CD8-positive, alpha-beta memory T cell (primary cell): ENCODE measurements around the gene QRFP. TPM values are rescaled to one million over a fixed set of nuclear protein-coding genes. Genes with fewer than 3 reads are reported as not detected.
"Not testable (repeated sequence)": the region's sequence is repeated elsewhere in the genome, so short reads cannot be mapped to it uniquely, and the experiment has no call there.

Experiments
- CTCF ChIA-PET: fragments of 350-600 bp; sonication (Branson Sonifier 250); formaldehyde crosslinking; loops from one replicate; lab custom pipeline; 2021; ENCODE audit warnings: antibody characterized with exemption; lab: Charles Lee
- POLR2A ChIA-PET: fragments of 350-600 bp; sonication (Branson Sonifier 250); formaldehyde crosslinking; loops from one replicate; lab custom pipeline; 2021; ENCODE audit warnings: antibody characterized with exemption; lab: Charles Lee
- DNase-seq, 5 donors: peaks; one replicate each; pipeline versions ENCODE4 v3.0.0 to v3.0.0-alpha.2; 2020 to 2022; ENCODE audit warnings: mixed read lengths in 1 of 5
- H3K27ac ChIP-seq: one replicate; pipeline ENCODE4 v1.7.0; 2013; ENCODE audit warnings: low read depth, mild to moderate bottlenecking, low read length, moderate library complexity
- H3K27me3 ChIP-seq: 2 replicates; pipeline ENCODE4 v1.7.0; 2013; ENCODE audit warnings: low read length, mild to moderate bottlenecking; ENCODE audit not compliant: insufficient read depth, poor library complexity, severe bottlenecking
- H3K36me3 ChIP-seq: 2 replicates; pipeline ENCODE4 v1.7.0; 2013; ENCODE audit warnings: mild to moderate bottlenecking, low read length, moderate library complexity; ENCODE audit not compliant: insufficient read depth
- H3K4me1 ChIP-seq: 2 replicates; pipeline ENCODE4 v1.7.0; 2013; ENCODE audit warnings: mild to moderate bottlenecking, low read length, moderate library complexity; ENCODE audit not compliant: insufficient read depth
- H3K4me3 ChIP-seq: 2 replicates; pipeline ENCODE4 v1.7.0; 2013; ENCODE audit warnings: mild to moderate bottlenecking, low read length
- H3K9me3 ChIP-seq: 2 replicates; pipeline ENCODE4 v1.7.0; 2013; ENCODE audit warnings: mild to moderate bottlenecking, low read length
- H3K27ac Mint-ChIP-seq, 8 donors: one replicate each; pipeline ENCODE4 v1.8.0; 2020 to 2021; ENCODE audit warnings: mixed read lengths in 8 of 8, mild to moderate bottlenecking in 6 of 8, inconsistent platforms in 3 of 8, moderate library complexity in 3 of 8
- H3K27me3 Mint-ChIP-seq, 2 donors: one replicate each; pipeline ENCODE4 v1.8.0; 2020 to 2021; ENCODE audit warnings: mixed read lengths in 2 of 2, mild to moderate bottlenecking in 1 of 2, moderate library complexity in 1 of 2
- H3K36me3 Mint-ChIP-seq, 3 donors: one replicate each; pipeline ENCODE4 v1.8.0; 2020 to 2021; ENCODE audit warnings: mixed read lengths in 3 of 3, inconsistent platforms in 1 of 3, mild to moderate bottlenecking in 1 of 3
- H3K4me1 Mint-ChIP-seq, 3 donors: one replicate each; pipeline ENCODE4 v1.8.0; 2020 to 2021; ENCODE audit warnings: mixed read lengths in 3 of 3, inconsistent platforms in 1 of 3, mild to moderate bottlenecking in 1 of 3
- H3K4me3 Mint-ChIP-seq, 7 donors: one replicate each; pipeline ENCODE4 v1.8.0; 2020 to 2021; ENCODE audit warnings: mixed read lengths in 7 of 7, mild to moderate bottlenecking in 6 of 7, moderate library complexity in 4 of 7, inconsistent platforms in 2 of 7
- H3K9me3 Mint-ChIP-seq, 5 donors: one replicate each; pipeline ENCODE4 v1.8.0; 2020 to 2022; ENCODE audit warnings: mixed read lengths in 5 of 5, mild to moderate bottlenecking in 3 of 5, moderate library complexity in 2 of 5, inconsistent platforms in 1 of 5
- polyA plus RNA-seq: library from polyadenylated mRNA; unstranded; fragments of 300-500 nt; fragmentation: Illumina TruSeq; gene quantifications from one replicate; pipeline ENCODE4 v1.2.3, GENCODE V29; 2021
- total RNA-seq, 2 experiments: library from RNA; stranded (reverse); gene quantifications; one replicate each; pipeline ENCODE4 v1.2.3, GENCODE V29; 2021

Gene QRFP
- total and polyA plus RNA-seq, 3 experiments from 2014 or later = not detected

GRCh38 chr9:130912932-130913598, 16.5 kb upstream of the QRFP start:
- POLR2A ChIA-PET = no interaction called here
- no peak for DNase-seq
- Mint-ChIP-seq H3K4me1 (peaks cover 0 to 3% (median 2%) of the 10 kb centered on the region in 3 donors), H3K36me3 (no peaks in the 10 kb centered on the region), H3K9me3 (no peaks in the 10 kb centered on the region), H3K4me3 (no peak overlapping the region), H3K27me3 (peaks cover 1 to 5% of the 10 kb centered on the region in 2 donors), H3K27ac (no peak overlapping the region)
- Histone ChIP-seq H3K36me3 (no peaks in the 10 kb centered on the region), H3K27me3 (peaks cover 65% of the 10 kb centered on the region), H3K9me3 (no peaks in the 10 kb centered on the region), H3K4me1 (no peaks in the 10 kb centered on the region), H3K4me3 (no peak overlapping the region), H3K27ac (no peak overlapping the region)
- CTCF ChIA-PET = no interaction called here

- peaks cover 0 to 3% (median 2%) of the 10 kb centered on the region in 3 donors for H3K4me1 Mint-ChIP-seq
- H3K4me1 ChIP-seq = no peaks in the 10 kb centered on the region
- no peaks in the 10 kb centered on the region for H3K9me3 ChIP-seq
- no peaks in the 10 kb centered on the region for H3K9me3 Mint-ChIP-seq
- DNase-seq = no peak
- peaks cover 1 to 8% of the 10 kb centered on the region in 2 donors for H3K27me3 Mint-ChIP-seq
- H3K27ac ChIP-seq = no peak overlapping the region
- H3K4me3 Mint-ChIP-seq = no peak overlapping the region
- no peaks in the 10 kb centered on the region for H3K36me3 Mint-ChIP-seq
- H3K27me3 ChIP-seq = peaks cover 64% of the 10 kb centered on the region
- no peaks in the 10 kb centered on the region for H3K36me3 ChIP-seq
- no peak overlapping the region for H3K4me3 ChIP-seq
- POLR2A ChIA-PET = no interaction called here
- H3K27ac Mint-ChIP-seq = no peak overlapping the region
- CTCF ChIA-PET = no interaction called here
Measured at GRCh38 chr9:130911254-130912049, 14.8 kb upstream of the QRFP start.

DNA sequence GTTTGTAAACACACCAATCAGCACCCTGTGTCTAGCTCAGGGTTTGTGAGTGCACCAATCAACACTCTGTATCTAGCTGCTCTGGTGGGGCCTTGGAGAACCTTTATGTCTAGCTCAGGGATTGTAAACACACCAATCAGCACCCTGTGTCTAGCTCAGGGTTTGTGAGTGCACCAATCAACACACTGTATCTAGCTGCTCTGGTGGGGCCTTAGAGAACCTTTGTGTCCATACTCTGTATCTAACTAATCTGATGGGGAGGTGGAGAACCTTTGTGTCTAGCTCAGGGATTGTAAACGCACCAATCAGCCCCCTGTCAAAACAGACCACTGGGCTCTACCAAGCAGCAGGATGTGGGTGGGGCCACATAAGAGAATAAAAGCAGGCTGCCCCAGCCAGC, 14.1 kb upstream of the QRFP start:
- DNase-seq, POLR2A ChIA-PET, H3K36me3 ChIP-seq, H3K4me1 Mint-ChIP-seq, H3K27ac ChIP-seq, H3K9me3 Mint-ChIP-seq, H3K36me3 Mint-ChIP-seq, H3K4me3 Mint-ChIP-seq, H3K9me3 ChIP-seq, H3K27ac Mint-ChIP-seq, CTCF ChIA-PET, H3K4me1 ChIP-seq, H3K27me3 Mint-ChIP-seq, H3K4me3 ChIP-seq: not testable (repeated sequence)
- peaks cover 63% of the 10 kb centered on the region for H3K27me3 ChIP-seq

DNA sequence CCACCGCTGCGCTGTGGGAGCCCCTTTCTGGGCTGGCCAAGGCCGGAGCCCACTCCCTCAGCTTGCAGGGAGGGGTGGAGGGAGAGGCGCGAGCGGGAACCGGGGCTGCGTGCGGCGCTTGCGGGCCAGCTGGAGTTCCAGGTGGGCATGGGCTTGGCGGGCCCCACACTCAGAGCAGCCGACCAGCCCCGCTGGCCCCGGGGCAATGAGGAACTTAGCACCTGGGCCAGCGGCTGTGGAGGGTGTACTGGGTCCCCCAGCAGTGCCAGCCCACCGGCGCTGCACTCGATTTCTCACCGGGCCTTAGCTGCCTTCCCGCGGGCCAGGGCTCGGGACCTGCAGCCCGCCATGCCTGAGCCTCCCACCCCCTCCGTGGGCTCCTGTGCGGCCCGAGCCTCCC, 13.4 kb upstream of the QRFP start:
- H3K36me3 Mint-ChIP-seq, CTCF ChIA-PET, H3K4me1 Mint-ChIP-seq, H3K4me3 Mint-ChIP-seq, DNase-seq, H3K27ac Mint-ChIP-seq, H3K36me3 ChIP-seq, H3K27ac ChIP-seq, H3K9me3 Mint-ChIP-seq, H3K27me3 Mint-ChIP-seq, H3K4me3 ChIP-seq, POLR2A ChIA-PET, H3K4me1 ChIP-seq, H3K9me3 ChIP-seq: not testable (repeated sequence)
- peaks cover 64% of the 10 kb centered on the region for H3K27me3 ChIP-seq

GRCh38 chr9:130908878-130909355, 12.3 kb upstream of the QRFP start:
- no peaks in the 10 kb centered on the region for H3K36me3 Mint-ChIP-seq
- Histone ChIP-seq H3K4me3 (no peak overlapping the region), H3K4me1 (no peaks in the 10 kb centered on the region), H3K9me3 (no peaks in the 10 kb centered on the region), H3K27ac (no peak overlapping the region), H3K36me3 (no peaks in the 10 kb centered on the region), H3K27me3 (peaks cover 64% of the 10 kb centered on the region)
- no peaks in the 10 kb centered on the region for H3K9me3 Mint-ChIP-seq
- POLR2A ChIA-PET = no interaction called here
- CTCF ChIA-PET = no interaction called here
- no peak overlapping the region for H3K27ac Mint-ChIP-seq
- peaks cover 1 to 8% of the 10 kb centered on the region in 2 donors for H3K27me3 Mint-ChIP-seq
- peaks cover 0 to 3% (median 2%) of the 10 kb centered on the region in 3 donors for H3K4me1 Mint-ChIP-seq
- no peak overlapping the region for H3K4me3 Mint-ChIP-seq
- no peak for DNase-seq

- peaks cover 1 to 8% of the 10 kb centered on the region in 2 donors for H3K27me3 Mint-ChIP-seq
- CTCF ChIA-PET = no interaction called here
- Histone ChIP-seq H3K9me3 (no peaks in the 10 kb centered on the region), H3K36me3 (no peaks in the 10 kb centered on the region), H3K27ac (no peak overlapping the region), H3K27me3 (peaks cover 59% of the 10 kb centered on the region), H3K4me1 (no peaks in the 10 kb centered on the region), H3K4me3 (no peak overlapping the region)
- H3K9me3 Mint-ChIP-seq = no peaks in the 10 kb centered on the region
- H3K36me3 Mint-ChIP-seq = no peaks in the 10 kb centered on the region
- H3K27ac Mint-ChIP-seq = peak overlapping the region in 1 of 8 donors; percentile 8
- no peak overlapping the region for H3K4me3 Mint-ChIP-seq
- DNase-seq = no peak
- POLR2A ChIA-PET = no interaction called here
- H3K4me1 Mint-ChIP-seq = peaks cover 0 to 3% (median 2%) of the 10 kb centered on the region in 3 donors
Measured at GRCh38 chr9:130908146-130908877, 11.7 kb upstream of the QRFP start.

- peaks cover 0 to 3% (median 2%) of the 10 kb centered on the region in 3 donors for H3K4me1 Mint-ChIP-seq
- H3K9me3 ChIP-seq = no peaks in the 10 kb centered on the region
- ChIA-PET CTCF (no interaction called here), POLR2A (no interaction called here)
- H3K4me3 Mint-ChIP-seq = no peak overlapping the region
- H3K27me3 Mint-ChIP-seq = peaks cover 1 to 8% of the 10 kb centered on the region in 2 donors
- H3K27ac ChIP-seq = no peak overlapping the region
- peaks cover 54% of the 10 kb centered on the region for H3K27me3 ChIP-seq
- H3K4me3 ChIP-seq = no peak overlapping the region
- H3K27ac Mint-ChIP-seq = no peak overlapping the region
- DNase-seq = no peak
- H3K36me3 Mint-ChIP-seq = no peaks in the 10 kb centered on the region
- H3K36me3 ChIP-seq = no peaks in the 10 kb centered on the region
- no peaks in the 10 kb centered on the region for H3K4me1 ChIP-seq
- no peaks in the 10 kb centered on the region for H3K9me3 Mint-ChIP-seq
Measured at GRCh38 chr9:130906735-130907416, 10.3 kb upstream of the QRFP start.
